Measurements from ENCODE around the gene EMC10. TPM values are rescaled to one million over a fixed set of nuclear protein-coding genes. Genes with fewer than 3 reads are reported as not detected.
A peak's percentile ranks its signal among the peaks of the same experiment; 100 is the strongest.

EMC10 gene
- total and polyA plus RNA-seq, 2 of the 4 experiments (the other 2 are of a cell fraction) = 11.3 to 90.9 TPM

GRCh38 chr19:50427318-50427925 is 48.9 kb upstream of the EMC10 start:
- Histone ChIP-seq H2BK5ac (ENCODE audit: low read depth, low read length, poor library complexity, severe bottlenecking) (no peak overlapping the region), H3K79me1 (ENCODE audit: low read depth in 1 of 2, low read length in 2 of 2) (no peaks in the 10 kb centered on the region), H3K23ac (ENCODE audit: low read depth, low read length) (no peak overlapping the region), H4K91ac (ENCODE audit: insufficient read depth, low read depth, low read length) (no peak overlapping the region), H3K4me1 (ENCODE audit: control insufficient read depth, insufficient read depth, low read length) (0 out of 2 replicates have a peak, but pooled peaks cover 3% of the 10 kb centered on the region), H3K36me3 (ENCODE audit: control insufficient read depth, insufficient read depth, low read length) (no peaks in the 10 kb centered on the region), H2BK120ac (ENCODE audit: low read depth, low read length) (no peak overlapping the region), H4K20me1 (ENCODE audit: insufficient read depth, low read length) (no peaks in the 10 kb centered on the region), H3K56ac (ENCODE audit: extremely low read depth, insufficient read depth, low read length) (no peak overlapping the region), H3K9me3 (ENCODE audit: control insufficient read depth, insufficient read depth, low read length) (no peaks in the 10 kb centered on the region), H3K4ac (ENCODE audit: low read depth, low read length) (no peak overlapping the region), H2BK20ac (ENCODE audit: low read depth, low read length) (no peak overlapping the region), H2BK15ac (ENCODE audit: low read depth, low read length) (no peak overlapping the region), H3K14ac (replicated peaks; ENCODE audit: low read depth, low read length) (no peak overlapping the region), H3K27me3 (ENCODE audit: control insufficient read depth, insufficient read depth, low read length) (peaks cover 20% of the 10 kb centered on the region), H3K4me2 (ENCODE audit: low read depth, low read length) (peak overlapping the region; percentile 58), H4K5ac (ENCODE audit: low read depth, low read length) (no peak overlapping the region), H2AK5ac (ENCODE audit: low read depth, low read length) (no peak overlapping the region), H3K9me1 (ENCODE audit: insufficient read depth, low read length) (no peaks in the 10 kb centered on the region), H3K4me3 (ENCODE audit: insufficient read depth, low read depth, low read length) (no peak overlapping the region), H4K8ac (ENCODE audit: low read depth in 2 of 2, low read length in 2 of 2) (no peak overlapping the region), H3K18ac (ENCODE audit: low read depth, low read length) (no peak overlapping the region), H3K9ac (ENCODE audit: low read depth, low read length) (no peak overlapping the region), H2AK9ac (replicated peaks; ENCODE audit: low read depth, low read length, poor library complexity) (no peak overlapping the region), H3K27ac (ENCODE audit: insufficient read depth, low read length) (no peak overlapping the region), H2AFZ (replicated peaks; ENCODE audit: low read length, poor library complexity) (peak overlapping the region; percentile 91)
- dilution Hi-C loops (cut with HindIII; ENCODE audit: low sequenced_read_pairs, unreplicated experiment) (no loop called here), in situ Hi-C loops (cut with MboI; ENCODE audit: low sequenced_read_pairs) (no loop called here), intact Hi-C loops (cut with micrococcal nuclease) (no loop called here)
- TF ChIP-seq BHLHE40 (IDR thresholded peaks at IDR 0.05; ENCODE audit: low read depth, low read length) = no peak
- CTCF ChIA-PET = no interaction called here
- ATAC-seq (ENCODE audit: low read depth) (no peak), DNase-seq (no peak)
- BruUV-seq (replicated peaks) = no TSS peak
- WGBS, 2 experiments (ENCODE audit: extremely low coverage in 2 of 2, insufficient read length in 1 of 2) = 100% methylated on average over 3 of the region's 26 CpGs; no CpG with 5 or more reads in 1 of the 2 experiments
- POLR2A ChIA-PET (ENCODE audit: unreplicated experiment) = interaction anchor here (0.5 kb wide), 1 partner anchor 15 kb away, joined by 4 read pairs; no protein-coding TSS in a partner anchor

All from IMR-90 (cell line).